GM19468 (cell line): ENCODE data around the gene ZP3.
"Not testable (repeated sequence)": the region's sequence is repeated elsewhere in the genome, so short reads cannot be mapped to it uniquely, and the experiment has no call there.

Source experiments
- ATAC-seq: cut with Tn5 transposase; IDR thresholded peaks from one replicate; pipeline ENCODE4 v1.9.1; 2021; ENCODE audit warnings: mild to moderate bottlenecking, moderate library complexity, moderate number of reproducible peaks; ENCODE audit not compliant: unreplicated experiment; ENCODE audit errors: extremely low read depth

The ZP3 gene

DNA sequence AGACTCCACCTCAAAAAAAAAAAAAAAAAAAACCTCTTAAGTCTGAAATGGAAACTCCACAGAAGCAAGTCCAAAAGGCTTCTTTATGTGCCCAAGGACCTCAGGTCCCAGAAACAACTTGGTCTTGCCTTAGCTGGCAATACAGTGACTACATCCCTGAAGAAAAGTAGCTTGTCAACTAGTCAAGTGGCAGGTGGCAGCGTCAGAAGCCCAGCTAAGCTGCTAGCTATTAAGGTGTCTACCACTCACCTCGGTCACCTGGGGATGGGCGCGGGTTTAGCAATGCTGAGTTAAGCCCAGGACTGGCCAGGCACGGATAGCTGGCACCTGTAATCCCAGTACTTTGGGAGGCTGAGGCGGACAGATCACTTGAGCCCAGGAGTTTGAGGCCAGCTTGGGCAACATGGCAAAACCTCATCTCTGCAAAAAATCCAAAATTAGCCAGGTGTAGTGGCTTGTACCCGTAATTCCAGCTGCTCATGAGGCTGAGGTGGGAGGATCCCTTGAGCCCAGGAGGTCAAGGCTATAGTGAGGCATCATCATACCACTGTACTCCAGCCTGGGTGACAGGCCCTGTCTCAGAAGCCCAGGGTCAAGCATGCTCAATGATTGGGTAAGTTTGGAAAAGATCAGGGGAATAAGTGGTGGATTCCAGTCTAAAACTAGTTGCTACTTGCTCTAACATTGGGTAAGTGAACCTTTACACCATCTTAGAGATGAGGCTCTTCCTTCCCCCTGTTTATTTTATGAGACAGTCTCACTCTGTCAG lies 14.6 kb downstream of the ZP3 start:
- not testable (repeated sequence) for ATAC-seq

- not testable (repeated sequence) for ATAC-seq
Measured at GRCh38 chr7:76440404-76440803, 15.7 kb downstream of the ZP3 start.

DNA sequence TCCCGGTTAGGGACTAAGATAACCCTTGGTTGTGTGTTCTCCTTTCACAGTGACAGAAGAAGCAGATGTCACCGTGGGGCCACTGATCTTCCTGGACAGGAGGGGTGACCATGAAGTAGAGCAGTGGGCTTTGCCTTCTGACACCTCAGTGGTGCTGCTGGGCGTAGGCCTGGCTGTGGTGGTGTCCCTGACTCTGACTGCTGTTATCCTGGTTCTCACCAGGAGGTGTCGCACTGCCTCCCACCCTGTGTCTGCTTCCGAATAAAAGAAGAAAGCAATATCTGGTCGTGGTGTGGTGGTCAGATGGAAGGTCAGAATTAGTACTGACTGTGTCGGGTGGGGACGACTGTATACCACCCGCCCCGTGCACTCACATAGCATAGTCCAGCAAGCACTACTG lies 17.0 kb downstream of the ZP3 start:
- not testable (repeated sequence) for ATAC-seq

DNA sequence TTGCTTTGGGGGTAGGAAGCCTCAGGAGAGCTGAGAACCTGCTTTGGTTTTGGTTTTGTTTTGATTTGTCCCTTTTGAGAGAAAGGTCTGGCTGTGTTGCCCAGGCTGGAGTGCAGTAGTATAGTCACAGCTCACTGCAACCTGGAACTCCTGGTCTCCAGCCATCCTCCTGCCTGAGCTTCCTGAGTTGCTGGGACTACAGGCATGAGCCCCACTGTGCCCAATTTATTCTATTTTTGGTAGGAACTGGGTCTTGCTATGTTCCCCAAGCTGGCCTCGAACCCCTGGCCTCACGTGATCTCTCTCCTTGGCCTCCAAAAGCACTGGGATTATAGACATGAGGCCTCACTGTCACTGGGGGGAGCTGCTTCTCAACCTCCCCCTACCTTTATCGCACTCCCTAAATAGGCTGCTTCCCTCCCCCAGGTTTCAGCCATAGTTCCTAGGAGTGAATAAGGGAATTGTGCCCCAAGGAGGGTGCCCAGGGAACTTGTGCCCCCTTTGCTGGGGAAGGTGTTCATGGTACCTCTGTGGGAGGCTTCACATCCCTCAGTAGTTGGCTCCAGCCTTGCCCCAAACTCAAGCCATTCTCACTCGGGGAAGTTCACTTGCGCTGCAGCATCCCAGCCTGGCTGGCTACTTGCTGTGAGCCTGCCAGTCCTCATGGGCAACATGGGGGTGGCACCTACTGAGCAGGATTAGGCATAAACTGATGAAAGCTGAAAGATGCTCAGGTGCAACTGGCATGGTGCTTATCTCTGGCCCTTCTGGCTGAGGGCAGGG lies 18.1 kb downstream of the ZP3 start:
- ATAC-seq: not testable (repeated sequence)

GRCh38 chr7:76443846-76444245 lies 19.1 kb downstream of the ZP3 start:
- ATAC-seq: not testable (repeated sequence)

- peak; percentile 70 for ATAC-seq
Measured at GRCh38 chr7:76445577-76446008, 20.8 kb downstream of the ZP3 start.

DNA sequence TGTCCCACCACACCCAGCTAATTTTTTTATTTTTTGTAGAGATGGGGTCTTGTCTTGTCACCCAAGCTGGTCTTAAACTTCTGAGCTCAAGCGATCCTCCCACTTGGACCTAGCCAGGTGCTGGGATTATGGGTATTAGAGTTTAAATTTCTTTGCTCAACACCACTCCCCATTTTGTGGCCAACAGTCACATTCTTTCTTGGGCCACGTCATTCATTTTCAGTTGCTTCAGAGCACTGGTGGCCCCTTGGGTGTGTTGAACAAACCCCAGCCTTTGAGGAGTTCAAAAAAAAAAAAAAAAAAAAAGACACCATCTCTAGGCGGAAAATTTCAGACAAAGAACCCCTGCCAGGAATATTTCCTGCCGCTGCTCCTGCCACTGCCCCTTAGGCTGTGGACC lies 32.3 kb downstream of the ZP3 start:
- ATAC-seq: not testable (repeated sequence)

- not testable (repeated sequence) for ATAC-seq
Measured at GRCh38 chr7:76458504-76458903, 33.8 kb downstream of the ZP3 start.

DNA sequence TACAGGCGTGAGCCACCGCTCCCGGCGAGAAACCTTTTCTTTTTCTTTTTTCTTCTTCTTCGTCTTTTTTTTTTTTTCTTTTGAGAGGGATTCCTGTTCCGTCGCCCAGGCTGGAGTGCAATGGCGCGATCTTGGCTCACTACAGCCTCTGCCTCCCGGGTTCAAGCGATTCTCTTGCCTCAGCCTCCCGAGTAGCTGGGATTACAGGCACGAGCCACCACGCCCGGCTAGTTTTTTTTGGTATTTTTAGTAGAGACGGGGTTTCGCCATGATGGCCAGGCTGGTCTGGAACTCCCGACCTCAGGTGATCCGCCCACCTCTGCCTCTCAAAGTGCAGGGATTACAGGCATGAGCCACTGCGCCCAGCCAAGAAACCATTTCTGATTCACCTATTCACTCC lies 36.0 kb downstream of the ZP3 start:
- ATAC-seq: not testable (repeated sequence)

GRCh38 chr7:76461464-76462101 lies 36.8 kb downstream of the ZP3 start, which contains the start of gene DTX2:
DTX2 (plus strand) TSS chr7:76461709; CDS start chr7:76480510, 18,801 bp downstream.
- ATAC-seq: peak; percentile 96

GRCh38 chr7:76462271-76462882 lies 37.6 kb downstream of the ZP3 start:
- ATAC-seq: not testable (repeated sequence)

GRCh38 chr7:76464959-76465358 lies 40.2 kb downstream of the ZP3 start:
- ATAC-seq: not testable (repeated sequence)

- ATAC-seq: not testable (repeated sequence)
Measured at GRCh38 chr7:76465950-76466349, 41.2 kb downstream of the ZP3 start.

- not testable (repeated sequence) for ATAC-seq
Measured at GRCh38 chr7:76467743-76468404, 43.1 kb downstream of the ZP3 start.

DNA sequence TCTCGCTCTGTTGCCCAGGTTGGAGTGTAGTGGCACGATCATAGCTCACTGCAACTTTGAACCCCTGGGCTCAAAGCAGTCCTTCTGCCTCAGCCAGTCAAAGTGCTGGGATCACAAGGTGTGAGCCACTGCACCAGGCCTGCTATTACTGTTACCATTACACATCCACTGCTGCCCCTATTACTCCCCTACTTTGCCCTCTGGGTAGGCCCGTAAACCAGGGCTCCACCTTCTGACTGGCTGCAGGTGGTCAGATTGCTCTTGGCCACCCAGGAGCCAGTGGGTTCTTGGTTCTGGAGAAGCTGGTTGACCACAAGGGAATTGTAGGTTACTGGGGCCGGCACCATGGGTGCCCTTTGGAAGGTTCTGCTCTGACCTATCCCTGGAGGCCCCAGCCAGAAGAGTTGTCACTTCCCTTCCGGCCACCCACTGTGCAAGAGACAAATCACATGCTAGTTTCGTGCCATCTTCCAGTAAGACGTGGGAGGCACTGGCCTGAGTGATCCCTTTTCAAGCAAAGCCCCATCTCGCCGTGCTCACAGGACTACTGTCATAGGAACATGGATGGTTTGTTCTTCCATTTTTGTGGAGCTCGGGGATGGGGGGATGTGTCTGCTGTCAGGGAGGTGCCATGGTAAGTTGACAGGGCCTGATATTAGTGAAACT lies 46.9 kb downstream of the ZP3 start:
- not testable (repeated sequence) for ATAC-seq

- not testable (repeated sequence) for ATAC-seq
Measured at GRCh38 chr7:76473097-76473496, 48.3 kb downstream of the ZP3 start.

DNA sequence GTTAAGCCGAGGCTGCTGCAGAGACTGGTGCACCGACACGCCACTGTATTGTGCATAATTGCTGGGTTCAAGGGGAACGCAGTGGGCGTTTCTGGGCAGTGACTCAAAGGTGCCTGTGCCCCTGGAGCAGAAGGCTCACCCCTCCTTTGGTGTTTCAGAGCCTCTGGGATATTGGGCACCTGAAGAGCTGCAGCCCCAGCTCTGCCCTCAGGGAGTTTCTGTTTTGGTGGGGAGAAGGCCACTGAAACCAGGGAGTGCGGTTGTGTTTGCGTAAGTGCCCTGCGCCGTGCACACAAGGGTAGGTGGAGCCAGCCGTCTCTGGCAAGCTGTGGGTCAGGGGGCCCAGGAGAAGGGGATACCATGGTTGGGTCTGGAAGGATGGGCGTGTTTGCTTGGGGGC lies 51.5 kb downstream of the ZP3 start:
- not testable (repeated sequence) for ATAC-seq

- not testable (repeated sequence) for ATAC-seq
Measured at GRCh38 chr7:76476742-76477474, 52.2 kb downstream of the ZP3 start.
